Peyer's patch (tissue), 4 donors: Measurements from ENCODE around the gene B4GALT1.

Experiments
- POLR2A ChIP-seq, 2 donors: fragments of 450-650 bp; IDR thresholded peaks; one replicate each; pipeline ENCODE4 v1.5.1; 2017; ENCODE audit warnings: antibody characterized with exemption in 2 of 2, mild to moderate bottlenecking in 2 of 2, moderate library complexity in 2 of 2
- TF ChIP-seq, protein P1 (sequence below), 6 experiments: fragments of 450-650 bp in 4 of 6; fragments of 200-600 bp in 2 of 6; sonication (generic) in 1 of 6; IDR thresholded peaks; one replicate each; pipeline ENCODE4 v1.5.1; 2017 to 2019; ENCODE audit warnings: antibody characterized with exemption in 6 of 6, mild to moderate bottlenecking in 3 of 6, moderate library complexity in 1 of 6

DNA sequence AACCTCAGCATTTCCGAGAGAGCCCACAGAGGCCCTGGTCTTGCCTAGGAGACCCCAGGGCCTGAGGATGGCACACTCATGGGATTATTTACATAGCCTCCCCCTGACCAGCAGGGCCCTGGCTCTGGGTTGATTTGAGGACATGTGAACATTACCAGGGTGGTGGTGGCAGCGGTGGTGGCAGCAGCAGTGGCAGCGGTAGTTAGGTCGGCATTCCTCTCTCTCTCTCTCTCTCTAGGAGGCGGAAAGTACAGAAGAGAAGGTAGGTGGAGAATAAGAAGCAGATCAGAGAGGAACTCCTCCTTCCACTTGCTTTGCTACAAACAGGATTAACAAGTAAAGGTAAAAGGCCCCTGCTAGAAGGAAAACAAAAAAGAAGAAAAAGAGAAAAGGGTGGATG, 39.3 kb downstream of the B4GALT1 start:
- TF ChIP-seq, protein P1, sequence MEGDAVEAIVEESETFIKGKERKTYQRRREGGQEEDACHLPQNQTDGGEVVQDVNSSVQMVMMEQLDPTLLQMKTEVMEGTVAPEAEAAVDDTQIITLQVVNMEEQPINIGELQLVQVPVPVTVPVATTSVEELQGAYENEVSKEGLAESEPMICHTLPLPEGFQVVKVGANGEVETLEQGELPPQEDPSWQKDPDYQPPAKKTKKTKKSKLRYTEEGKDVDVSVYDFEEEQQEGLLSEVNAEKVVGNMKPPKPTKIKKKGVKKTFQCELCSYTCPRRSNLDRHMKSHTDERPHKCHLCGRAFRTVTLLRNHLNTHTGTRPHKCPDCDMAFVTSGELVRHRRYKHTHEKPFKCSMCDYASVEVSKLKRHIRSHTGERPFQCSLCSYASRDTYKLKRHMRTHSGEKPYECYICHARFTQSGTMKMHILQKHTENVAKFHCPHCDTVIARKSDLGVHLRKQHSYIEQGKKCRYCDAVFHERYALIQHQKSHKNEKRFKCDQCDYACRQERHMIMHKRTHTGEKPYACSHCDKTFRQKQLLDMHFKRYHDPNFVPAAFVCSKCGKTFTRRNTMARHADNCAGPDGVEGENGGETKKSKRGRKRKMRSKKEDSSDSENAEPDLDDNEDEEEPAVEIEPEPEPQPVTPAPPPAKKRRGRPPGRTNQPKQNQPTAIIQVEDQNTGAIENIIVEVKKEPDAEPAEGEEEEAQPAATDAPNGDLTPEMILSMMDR (IDR thresholded peaks at IDR 0.05), result no peak
- no peak for TF ChIP-seq POLR2A (IDR thresholded peaks at IDR 0.05)
